ENCODE measurements around the gene HERPUD1. TPM values are rescaled to one million over a fixed set of nuclear protein-coding genes. Genes with fewer than 3 reads are reported as not detected.

The HERPUD1 gene
- total RNA-seq, 1 experiment from 2014 or later = 28.9 TPM

DNA sequence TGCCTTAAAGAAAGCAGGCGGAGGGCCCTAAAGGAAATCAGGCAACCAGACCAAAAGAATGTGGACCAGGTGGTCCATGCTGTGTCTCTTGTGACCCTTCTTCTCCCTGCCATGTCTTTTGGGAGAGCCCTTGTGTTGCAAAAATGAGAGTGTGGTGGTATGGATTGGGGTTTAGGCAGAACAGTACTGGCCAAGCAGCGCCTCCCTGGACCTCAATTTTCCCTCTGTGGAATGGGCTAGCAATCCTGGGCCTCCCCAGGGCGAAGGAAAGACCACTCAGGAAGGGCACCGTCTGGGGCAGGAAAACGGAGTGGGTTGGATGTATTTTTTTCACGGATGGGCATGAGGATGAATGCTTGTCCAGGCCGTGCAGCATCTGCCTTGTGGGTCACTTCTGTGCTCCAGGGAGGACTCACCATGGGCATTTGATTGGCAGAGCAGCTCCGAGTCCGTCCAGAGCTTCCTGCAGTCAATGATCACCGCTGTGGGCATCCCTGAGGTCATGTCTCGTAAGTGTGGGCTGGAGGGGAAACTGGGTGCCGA lies 49.9 kb downstream of the HERPUD1 start:
- no peak overlapping the region for H2BK5ac ChIP-seq (ENCODE audit: insufficient read length, low read length)
- no peak overlapping the region for H2AFZ ChIP-seq (ENCODE audit: low read length)
- no peak overlapping the region for H3K4me3 Mint-ChIP-seq
- H3K4me1 ChIP-seq (ENCODE audit: insufficient read depth, low read length) = no peaks in the 10 kb centered on the region
- no peak for DNase-seq
- no peak overlapping the region for H3K4ac ChIP-seq (ENCODE audit: low read depth, low read length)
- H4K20me1 ChIP-seq (ENCODE audit: control insufficient read depth, insufficient read depth, insufficient read length) = no peaks in the 10 kb centered on the region
- no peak overlapping the region for H2BK12ac ChIP-seq (ENCODE audit: insufficient read length, low read depth, low read length)
- H3T11ph ChIP-seq (ENCODE audit: low read length) = no peak overlapping the region
- no peak overlapping the region for H3K18ac ChIP-seq (ENCODE audit: insufficient read length, low read depth, low read length)
- no peaks in the 10 kb centered on the region for H3K79me2 ChIP-seq (ENCODE audit: insufficient read depth, low read length)
- H3K23me2 ChIP-seq (ENCODE audit: insufficient read length, low read depth, low read length, poor library complexity, severe bottlenecking) = no peaks in the 10 kb centered on the region
- H3K4me1 Mint-ChIP-seq = peaks cover 12 to 29% of the 10 kb centered on the region in 2 experiments
- H4K91ac ChIP-seq (ENCODE audit: insufficient read length, low read depth, low read length) = no peak overlapping the region
- H3K56ac ChIP-seq (ENCODE audit: insufficient read length, low read depth, low read length) = no peak overlapping the region
- no peak overlapping the region for H2BK20ac ChIP-seq (ENCODE audit: low read depth, low read length, poor library complexity, severe bottlenecking)
- H3K27ac ChIP-seq (ENCODE audit: insufficient read length, low read depth, low read length) = no peak overlapping the region
- no peaks in the 10 kb centered on the region for H3K9me3 Mint-ChIP-seq
- no peak for TF ChIP-seq CTCF (conservative IDR thresholded peaks at IDR 0.05)
- H2BK15ac ChIP-seq (ENCODE audit: low read depth, low read length) = no peak overlapping the region
- H4K5ac ChIP-seq (ENCODE audit: insufficient read length, low read depth, low read length) = no peak overlapping the region
- no peak overlapping the region for H3K4me2 ChIP-seq (ENCODE audit: insufficient read depth, insufficient read length, low read length)
- no peaks in the 10 kb centered on the region for H3K27me3 ChIP-seq (ENCODE audit: insufficient read depth, low read length)
- WGBS (ENCODE audit: extremely low coverage, insufficient read length, low lambda C conversion rate) = no CpG with 5 or more reads among the region's 12 CpGs
- no peak overlapping the region for H4K8ac ChIP-seq (replicated peaks; ENCODE audit: insufficient read length, low read depth, low read length)
- no peak overlapping the region; a peak in 1 of 7 replicates for H3K27ac Mint-ChIP-seq
- no peak overlapping the region for H2AK5ac ChIP-seq (ENCODE audit: insufficient read length, low read length)
- no peak overlapping the region for H3K9ac ChIP-seq (ENCODE audit: extremely low read depth, insufficient read length, low read length)
- H3K9me3 ChIP-seq (ENCODE audit: control insufficient read depth, low read depth, low read length) = no peaks in the 10 kb centered on the region
- no peaks in the 10 kb centered on the region for H3K36me3 Mint-ChIP-seq (ENCODE audit: insufficient read depth in 1 of 3, low read depth in 3 of 3)
- H3K23ac ChIP-seq (ENCODE audit: insufficient read length, low read depth, low read length) = no peak overlapping the region
- H3K27me3 Mint-ChIP-seq (ENCODE audit: low read depth) = no peaks in the 10 kb centered on the region; the same call in none of the 2 replicates
- no peaks in the 10 kb centered on the region for H3K79me1 ChIP-seq (ENCODE audit: insufficient read depth, low read depth, low read length, poor library complexity, severe bottlenecking)
- no peak overlapping the region for H2BK120ac ChIP-seq (ENCODE audit: low read depth, low read length, poor library complexity, severe bottlenecking)
- no peak overlapping the region for H3K14ac ChIP-seq (ENCODE audit: insufficient read depth, low read length)

Data from H9 (cell line).